ENCODE results near the gene DNAH8.

DNA sequence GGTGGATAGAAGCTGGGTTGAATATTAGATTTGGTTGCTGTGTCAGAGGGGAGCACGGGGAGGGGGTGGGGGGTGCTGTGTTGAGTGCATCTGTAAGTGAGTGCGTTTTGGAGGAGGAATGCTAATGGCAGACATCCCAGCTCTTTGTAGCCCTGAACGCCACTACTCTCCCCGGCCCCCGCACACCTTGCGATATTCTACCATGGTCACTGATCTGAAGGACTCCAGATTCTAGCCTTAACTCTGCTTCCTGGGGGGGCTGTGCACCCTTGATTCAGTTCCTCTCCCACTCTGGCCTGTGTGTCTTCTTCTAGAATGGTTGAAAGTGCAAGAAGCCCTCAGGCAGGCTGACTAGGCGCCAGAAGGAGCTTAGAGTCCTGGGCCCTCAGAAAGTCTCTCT lies 340.6 kb downstream of the DNAH8 start:
- TF ChIP-seq, protein P1, sequence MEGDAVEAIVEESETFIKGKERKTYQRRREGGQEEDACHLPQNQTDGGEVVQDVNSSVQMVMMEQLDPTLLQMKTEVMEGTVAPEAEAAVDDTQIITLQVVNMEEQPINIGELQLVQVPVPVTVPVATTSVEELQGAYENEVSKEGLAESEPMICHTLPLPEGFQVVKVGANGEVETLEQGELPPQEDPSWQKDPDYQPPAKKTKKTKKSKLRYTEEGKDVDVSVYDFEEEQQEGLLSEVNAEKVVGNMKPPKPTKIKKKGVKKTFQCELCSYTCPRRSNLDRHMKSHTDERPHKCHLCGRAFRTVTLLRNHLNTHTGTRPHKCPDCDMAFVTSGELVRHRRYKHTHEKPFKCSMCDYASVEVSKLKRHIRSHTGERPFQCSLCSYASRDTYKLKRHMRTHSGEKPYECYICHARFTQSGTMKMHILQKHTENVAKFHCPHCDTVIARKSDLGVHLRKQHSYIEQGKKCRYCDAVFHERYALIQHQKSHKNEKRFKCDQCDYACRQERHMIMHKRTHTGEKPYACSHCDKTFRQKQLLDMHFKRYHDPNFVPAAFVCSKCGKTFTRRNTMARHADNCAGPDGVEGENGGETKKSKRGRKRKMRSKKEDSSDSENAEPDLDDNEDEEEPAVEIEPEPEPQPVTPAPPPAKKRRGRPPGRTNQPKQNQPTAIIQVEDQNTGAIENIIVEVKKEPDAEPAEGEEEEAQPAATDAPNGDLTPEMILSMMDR (IDR thresholded peaks at IDR 0.05; ENCODE audit: low read depth, low read length): no peak
- no peak for TF ChIP-seq EZH2phosphoT487 (IDR thresholded peaks at IDR 0.05; ENCODE audit: low read depth)

Data from OCI-LY3 (cell line).